Measurements from ENCODE around the gene SUPT5H. TPM values are rescaled to one million over a fixed set of nuclear protein-coding genes. Genes with fewer than 3 reads are reported as not detected.

Gene SUPT5H
- total RNA-seq, 1 donor from 2014 or later = 126 TPM

DNA sequence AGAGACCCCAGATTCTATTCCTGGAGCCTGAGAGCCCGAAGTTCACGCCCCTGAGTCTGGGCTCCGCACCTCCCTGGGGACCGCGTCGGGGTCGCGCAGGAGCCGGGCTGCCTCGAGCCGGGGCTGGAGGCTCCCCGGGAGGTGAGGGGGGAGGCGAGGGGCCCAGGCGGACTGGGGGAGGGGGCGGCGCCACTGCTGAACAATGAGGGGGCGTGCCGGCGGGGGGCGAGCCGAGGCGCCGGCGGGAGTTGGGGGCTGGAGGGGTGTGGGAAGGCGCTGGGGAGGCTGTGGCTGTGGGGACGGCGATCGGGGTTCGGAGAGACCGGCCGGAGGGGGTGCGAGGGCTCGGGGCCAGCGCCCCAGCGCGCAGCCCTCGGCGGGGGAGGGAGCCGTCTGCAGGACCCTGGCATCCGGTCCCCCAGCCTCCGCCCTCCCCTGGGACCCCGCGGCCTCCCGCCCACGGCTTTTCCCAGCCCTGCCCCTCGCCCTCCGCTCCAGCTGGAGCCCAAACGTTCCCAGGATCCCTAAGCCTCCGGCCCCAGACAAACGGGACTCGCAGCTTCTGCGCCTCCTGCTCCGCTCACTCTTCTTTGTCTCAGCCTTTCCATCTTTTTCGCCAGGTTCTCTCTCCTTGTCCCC, 32.0 kb upstream of the SUPT5H start:
- peak overlapping the region; percentile 98 for H3K4me3 ChIP-seq (ENCODE audit: low read depth, low read length)
- DNase-seq (ENCODE audit: low read depth) = no peak
- TF ChIP-seq, protein P1, sequence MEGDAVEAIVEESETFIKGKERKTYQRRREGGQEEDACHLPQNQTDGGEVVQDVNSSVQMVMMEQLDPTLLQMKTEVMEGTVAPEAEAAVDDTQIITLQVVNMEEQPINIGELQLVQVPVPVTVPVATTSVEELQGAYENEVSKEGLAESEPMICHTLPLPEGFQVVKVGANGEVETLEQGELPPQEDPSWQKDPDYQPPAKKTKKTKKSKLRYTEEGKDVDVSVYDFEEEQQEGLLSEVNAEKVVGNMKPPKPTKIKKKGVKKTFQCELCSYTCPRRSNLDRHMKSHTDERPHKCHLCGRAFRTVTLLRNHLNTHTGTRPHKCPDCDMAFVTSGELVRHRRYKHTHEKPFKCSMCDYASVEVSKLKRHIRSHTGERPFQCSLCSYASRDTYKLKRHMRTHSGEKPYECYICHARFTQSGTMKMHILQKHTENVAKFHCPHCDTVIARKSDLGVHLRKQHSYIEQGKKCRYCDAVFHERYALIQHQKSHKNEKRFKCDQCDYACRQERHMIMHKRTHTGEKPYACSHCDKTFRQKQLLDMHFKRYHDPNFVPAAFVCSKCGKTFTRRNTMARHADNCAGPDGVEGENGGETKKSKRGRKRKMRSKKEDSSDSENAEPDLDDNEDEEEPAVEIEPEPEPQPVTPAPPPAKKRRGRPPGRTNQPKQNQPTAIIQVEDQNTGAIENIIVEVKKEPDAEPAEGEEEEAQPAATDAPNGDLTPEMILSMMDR (conservative IDR thresholded peaks at IDR 0.05; ENCODE audit: low read depth, low read length) = no peak

DNA sequence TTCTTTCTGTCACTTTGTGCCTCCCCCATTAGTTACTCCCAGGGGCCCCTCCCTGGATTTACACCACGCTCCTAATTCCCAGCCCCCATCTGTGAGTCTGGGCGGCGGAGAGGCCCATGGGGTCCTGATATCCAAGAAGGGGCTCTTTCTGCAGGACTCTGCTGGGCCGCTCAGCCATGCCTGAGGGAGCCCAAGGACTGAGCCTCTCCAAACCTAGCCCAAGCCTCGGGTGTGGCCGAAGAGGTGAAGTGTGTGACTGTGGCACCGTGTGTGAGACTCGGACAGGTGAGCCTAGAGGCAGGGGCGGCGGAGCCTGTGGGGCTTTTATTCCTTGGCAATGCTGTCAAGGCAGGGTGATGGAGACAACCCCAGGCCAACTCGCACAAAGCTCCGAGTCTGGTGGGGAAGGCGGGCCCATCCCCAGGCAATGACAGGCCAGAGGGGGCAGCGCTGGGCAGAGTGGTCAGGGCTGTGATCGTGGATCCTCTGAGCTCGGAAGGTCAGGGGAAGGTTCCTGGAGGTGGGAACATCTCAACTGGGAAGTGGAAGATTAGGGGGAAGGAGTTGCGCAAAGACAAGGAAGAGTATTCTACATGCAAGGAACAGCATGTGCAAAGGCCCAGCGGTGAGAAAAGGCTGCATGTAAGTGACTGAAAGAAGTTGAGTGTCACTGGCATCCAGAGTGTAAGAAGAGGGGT, 31.3 kb upstream of the SUPT5H start:
- TF ChIP-seq, protein P1 (conservative IDR thresholded peaks at IDR 0.05; ENCODE audit: low read depth, low read length) = peak; percentile 35
- H3K4me3 ChIP-seq (ENCODE audit: low read depth, low read length) = peak overlapping the region; percentile 98
- no peak for DNase-seq (ENCODE audit: low read depth)

DNA sequence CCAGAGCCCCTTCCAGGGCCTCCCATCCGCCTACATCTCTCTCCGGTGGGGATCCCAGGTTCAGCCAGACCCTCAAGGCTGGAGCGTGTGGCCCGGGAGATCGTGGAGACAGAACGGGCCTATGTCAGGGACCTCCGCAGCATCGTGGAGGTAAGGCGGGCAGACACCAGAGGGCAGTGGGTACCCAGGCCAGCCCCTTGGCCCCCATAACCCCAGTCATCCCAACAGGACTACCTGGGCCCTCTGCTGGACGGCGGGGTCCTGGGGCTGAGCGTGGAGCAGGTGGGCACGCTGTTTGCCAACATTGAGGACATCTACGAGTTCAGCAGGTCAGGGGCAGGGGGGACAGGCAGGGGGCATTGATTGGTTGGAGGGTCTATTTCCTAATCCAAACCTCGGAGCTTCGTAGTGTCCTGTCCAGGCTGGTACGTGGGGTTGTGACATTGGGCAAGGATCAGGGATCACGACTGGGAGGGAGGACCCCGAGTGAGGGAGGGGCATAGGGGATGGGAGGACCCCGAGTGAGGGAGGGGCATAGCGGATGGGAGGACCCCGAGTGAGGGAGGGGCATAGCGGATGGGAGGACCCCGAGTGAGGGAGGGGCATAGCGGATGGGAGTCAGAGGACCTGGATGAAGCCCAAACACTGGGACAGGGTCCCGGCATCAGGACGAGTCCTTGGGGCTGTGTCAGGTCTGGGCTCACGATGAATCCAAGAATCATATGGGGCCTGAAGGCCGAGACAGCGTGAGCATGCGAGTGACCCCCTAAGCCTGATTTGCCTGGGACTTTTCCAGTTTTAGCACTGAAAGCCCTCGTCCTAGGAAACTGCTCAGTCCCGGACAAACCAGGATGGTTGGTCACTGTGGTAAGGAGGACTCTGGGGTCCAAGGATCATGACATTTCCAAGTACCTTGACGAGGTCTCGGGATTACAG, 30.0 kb upstream of the SUPT5H start:
- H3K4me3 ChIP-seq (ENCODE audit: low read depth, low read length) = no peak overlapping the region
- no peak for DNase-seq (ENCODE audit: low read depth)
- TF ChIP-seq, protein P1 (conservative IDR thresholded peaks at IDR 0.05; ENCODE audit: low read depth, low read length) = peak; percentile 8

GRCh38 chr19:39416152-39417120, 28.9 kb upstream of the SUPT5H start:
- TF ChIP-seq, protein P1 (conservative IDR thresholded peaks at IDR 0.05; ENCODE audit: low read depth, low read length) = no peak
- DNase-seq (ENCODE audit: low read depth) = no peak
- H3K4me3 ChIP-seq (ENCODE audit: low read depth, low read length) = no peak overlapping the region

DNA sequence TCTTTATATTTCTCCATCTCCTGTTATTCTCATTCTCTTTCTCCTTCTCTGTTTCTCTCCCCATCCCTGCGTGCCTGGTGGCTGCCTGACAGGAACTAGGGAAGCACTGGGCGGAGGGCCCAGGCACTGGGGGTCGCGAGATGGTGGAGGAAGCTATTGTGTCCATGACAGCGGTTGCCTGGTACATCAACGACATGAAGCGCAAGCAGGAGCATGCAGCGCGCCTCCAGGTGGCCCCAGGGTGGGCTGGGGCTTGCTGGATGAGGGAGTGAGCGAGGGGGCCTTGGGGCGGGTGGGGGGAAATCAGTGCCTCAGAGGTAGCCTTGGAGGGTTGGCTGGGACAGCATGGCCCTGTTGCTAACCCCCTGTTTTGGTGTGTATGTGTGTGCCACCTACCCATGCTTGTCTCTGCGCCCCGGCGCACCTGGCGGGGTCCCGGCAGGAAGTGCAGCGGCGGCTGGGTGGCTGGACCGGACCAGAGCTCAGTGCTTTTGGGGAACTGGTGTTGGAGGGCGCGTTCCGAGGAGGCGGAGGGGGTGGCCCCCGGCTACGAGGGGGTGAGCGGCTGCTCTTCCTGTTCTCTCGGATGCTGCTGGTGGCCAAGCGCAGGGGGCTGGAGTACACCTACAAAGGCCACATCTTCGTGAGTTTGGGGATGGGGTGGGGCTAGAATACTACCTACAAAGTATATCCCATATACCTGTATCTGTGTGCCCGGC, 27.8 kb upstream of the SUPT5H start:
- TF ChIP-seq, protein P1 (conservative IDR thresholded peaks at IDR 0.05; ENCODE audit: low read depth, low read length) = no peak
- DNase-seq (ENCODE audit: low read depth) = no peak
- H3K4me3 ChIP-seq (ENCODE audit: low read depth, low read length) = no peak overlapping the region
